Peyer's patch (tissue), 4 donors: ENCODE results near the gene SAMMSON.

ENCODE experiments used
- POLR2A ChIP-seq, 2 donors: fragments of 450-650 bp; IDR thresholded peaks; one replicate each; pipeline ENCODE4 v1.5.1; 2017; ENCODE audit warnings: antibody characterized with exemption in 2 of 2, mild to moderate bottlenecking in 2 of 2, moderate library complexity in 2 of 2
- TF ChIP-seq, protein P1 (sequence below), 6 experiments: fragments of 450-650 bp in 4 of 6; fragments of 200-600 bp in 2 of 6; sonication (generic) in 1 of 6; IDR thresholded peaks; one replicate each; pipeline ENCODE4 v1.5.1; 2017 to 2019; ENCODE audit warnings: antibody characterized with exemption in 6 of 6, mild to moderate bottlenecking in 3 of 6, moderate library complexity in 1 of 6

GRCh38 chr3:69999140-70000027 is at the start of gene SAMMSON:
- TF ChIP-seq, protein P1, sequence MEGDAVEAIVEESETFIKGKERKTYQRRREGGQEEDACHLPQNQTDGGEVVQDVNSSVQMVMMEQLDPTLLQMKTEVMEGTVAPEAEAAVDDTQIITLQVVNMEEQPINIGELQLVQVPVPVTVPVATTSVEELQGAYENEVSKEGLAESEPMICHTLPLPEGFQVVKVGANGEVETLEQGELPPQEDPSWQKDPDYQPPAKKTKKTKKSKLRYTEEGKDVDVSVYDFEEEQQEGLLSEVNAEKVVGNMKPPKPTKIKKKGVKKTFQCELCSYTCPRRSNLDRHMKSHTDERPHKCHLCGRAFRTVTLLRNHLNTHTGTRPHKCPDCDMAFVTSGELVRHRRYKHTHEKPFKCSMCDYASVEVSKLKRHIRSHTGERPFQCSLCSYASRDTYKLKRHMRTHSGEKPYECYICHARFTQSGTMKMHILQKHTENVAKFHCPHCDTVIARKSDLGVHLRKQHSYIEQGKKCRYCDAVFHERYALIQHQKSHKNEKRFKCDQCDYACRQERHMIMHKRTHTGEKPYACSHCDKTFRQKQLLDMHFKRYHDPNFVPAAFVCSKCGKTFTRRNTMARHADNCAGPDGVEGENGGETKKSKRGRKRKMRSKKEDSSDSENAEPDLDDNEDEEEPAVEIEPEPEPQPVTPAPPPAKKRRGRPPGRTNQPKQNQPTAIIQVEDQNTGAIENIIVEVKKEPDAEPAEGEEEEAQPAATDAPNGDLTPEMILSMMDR (IDR thresholded peaks at IDR 0.05): no peak
- TF ChIP-seq POLR2A (IDR thresholded peaks at IDR 0.05): no peak
